Progenitor cell of endocrine pancreas (in vitro differentiated cells): ENCODE data around the gene GALNT5. TPM values are rescaled to one million over a fixed set of nuclear protein-coding genes. Genes with fewer than 3 reads are reported as not detected.
A peak's percentile ranks its signal among the peaks of the same experiment; 100 is the strongest.

Experiments used
- DNase-seq: peaks from one replicate; pipeline ENCODE4 v3.0.0; 2021; ENCODE audit warnings: low spot score; ENCODE audit not compliant: unreplicated experiment
- H3K27ac Mint-ChIP-seq: 2 replicates; pipeline ENCODE4 v1.8.0; 2021; ENCODE audit warnings: mild to moderate bottlenecking, moderate library complexity, mixed read lengths
- H3K27me3 Mint-ChIP-seq: 2 replicates; pipeline ENCODE4 v1.8.0; 2021; ENCODE audit warnings: mixed read lengths
- H3K36me3 Mint-ChIP-seq: 2 replicates; pipeline ENCODE4 v1.8.0; 2022; ENCODE audit warnings: mixed read lengths; ENCODE audit not compliant: insufficient read depth
- H3K4me1 Mint-ChIP-seq: 2 replicates; pipeline ENCODE4 v1.8.0; 2021; ENCODE audit warnings: low read depth, mixed read lengths
- H3K4me3 Mint-ChIP-seq: 2 replicates; pipeline ENCODE4 v1.8.0; 2021; ENCODE audit warnings: low read depth, mild to moderate bottlenecking, moderate library complexity, mixed read lengths
- H3K9me3 Mint-ChIP-seq: 2 replicates; pipeline ENCODE4 v1.8.0; 2021; ENCODE audit warnings: low read depth, mixed read lengths
- CTCF ChIP-seq: fragments of 200-600 bp; sonication (generic); IDR thresholded peaks from one replicate; pipeline ENCODE4 v1.5.0; 2021; ENCODE audit warnings: antibody characterized with exemption, mild to moderate bottlenecking; ENCODE audit not compliant: unreplicated experiment
- total RNA-seq: library from RNA; stranded (reverse); gene quantifications from 2 replicates; pipeline ENCODE4 v1.2.1, GENCODE V29; 2021

Gene GALNT5
- total RNA-seq, 1 donor from 2014 or later, result 0.60 TPM

- no peak for DNase-seq
- no peak for TF ChIP-seq CTCF
- H3K36me3 Mint-ChIP-seq, result no peaks in the 10 kb centered on the region
- no peaks in the 10 kb centered on the region for H3K9me3 Mint-ChIP-seq
- no peak within 1 kb of the TSS for H3K27ac Mint-ChIP-seq
- H3K4me1 Mint-ChIP-seq, result peaks cover 3% of the 10 kb centered on the region
- no peaks in the 10 kb centered on the region for H3K27me3 Mint-ChIP-seq
- H3K4me3 Mint-ChIP-seq, result no peak within 1 kb of the TSS
Observed at GRCh38 chr2:157325786-157326185, 68.3 kb downstream of the GALNT5 start, which contains the start of gene ERMN. Gene ERMN, minus strand, starts transcription at chr2:157325824. Its CDS starts 182 bp downstream, at chr2:157325642.

GRCh38 chr2:157326698-157327097 is 69.2 kb downstream of the GALNT5 start:
- no peaks in the 10 kb centered on the region for H3K9me3 Mint-ChIP-seq
- H3K36me3 Mint-ChIP-seq, result no peaks in the 10 kb centered on the region
- no peak overlapping the region for H3K4me3 Mint-ChIP-seq
- no peak overlapping the region for H3K27ac Mint-ChIP-seq
- H3K4me1 Mint-ChIP-seq, result peaks cover 3% of the 10 kb centered on the region
- no peak for DNase-seq
- H3K27me3 Mint-ChIP-seq, result no peaks in the 10 kb centered on the region
- no peak for TF ChIP-seq CTCF

DNA sequence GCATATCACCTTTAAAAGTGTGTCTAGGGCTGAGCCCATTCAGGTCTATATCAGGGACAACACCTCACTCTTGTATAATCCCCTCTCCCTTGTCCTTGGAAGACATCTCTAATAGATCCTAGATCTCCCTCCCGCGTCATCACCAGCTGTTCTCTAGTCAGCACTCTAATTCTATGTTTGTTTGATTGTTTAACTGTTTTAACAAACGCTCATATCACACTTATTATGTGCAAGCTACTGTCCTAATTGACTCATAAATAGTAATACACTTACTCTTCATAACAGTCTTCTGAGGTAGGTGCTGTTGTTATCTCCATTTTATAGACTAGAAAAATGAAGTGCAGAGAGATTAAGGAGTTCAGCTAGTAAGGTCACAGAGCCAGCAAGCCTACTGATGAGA is 69.7 kb downstream of the GALNT5 start:
- Mint-ChIP-seq H3K4me3 (no peak overlapping the region), H3K27me3 (no peaks in the 10 kb centered on the region), H3K36me3 (no peaks in the 10 kb centered on the region), H3K27ac (no peak overlapping the region), H3K9me3 (no peaks in the 10 kb centered on the region), H3K4me1 (peaks cover 3% of the 10 kb centered on the region)
- TF ChIP-seq CTCF, result no peak
- no peak for DNase-seq

DNA sequence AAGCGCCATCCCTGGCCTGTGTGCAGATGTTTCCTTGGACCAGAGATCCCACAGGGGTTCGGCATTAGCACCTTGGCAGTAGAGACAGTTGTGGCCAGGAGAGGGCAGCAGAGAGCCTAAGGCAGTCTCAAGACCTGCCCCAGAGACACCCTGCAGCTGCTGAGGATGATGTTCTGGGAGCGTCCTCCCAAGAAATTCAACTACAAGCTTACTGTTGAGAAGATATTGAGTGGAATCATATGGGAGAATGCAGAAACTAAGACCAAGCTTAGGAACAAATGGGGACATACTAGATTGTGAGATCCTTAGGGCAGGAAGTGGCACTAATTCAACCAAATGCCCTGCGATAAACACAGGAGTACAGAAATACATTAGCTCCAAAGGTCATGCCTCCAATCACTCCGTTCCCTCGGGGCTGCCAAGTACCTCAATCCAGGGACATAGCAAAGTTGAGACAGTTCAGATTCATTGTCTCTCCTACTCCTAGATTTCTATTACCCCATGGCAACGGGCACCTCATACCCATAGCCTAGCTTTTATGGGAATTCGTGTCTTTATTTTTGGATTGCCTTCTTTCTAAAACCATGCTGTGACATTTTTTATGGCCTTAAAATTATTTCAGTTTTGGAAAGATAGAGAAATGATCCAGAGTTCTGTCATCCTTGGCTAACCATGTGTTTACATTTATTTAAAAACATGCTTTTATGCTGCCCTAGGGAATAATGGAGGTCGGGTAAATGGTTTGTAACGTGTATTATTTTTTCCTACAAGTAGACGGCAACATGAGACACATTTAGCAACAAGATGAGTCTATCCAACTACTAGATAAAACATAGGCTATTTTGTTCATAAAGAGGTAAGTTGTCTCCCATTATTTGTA is 70.4 kb downstream of the GALNT5 start:
- Mint-ChIP-seq H3K27ac (no peak overlapping the region), H3K4me1 (peaks cover 3% of the 10 kb centered on the region), H3K9me3 (no peaks in the 10 kb centered on the region), H3K27me3 (no peaks in the 10 kb centered on the region), H3K36me3 (no peaks in the 10 kb centered on the region), H3K4me3 (no peak overlapping the region)
- peak; percentile 58 for DNase-seq
- peak; percentile 88 for TF ChIP-seq CTCF

DNA sequence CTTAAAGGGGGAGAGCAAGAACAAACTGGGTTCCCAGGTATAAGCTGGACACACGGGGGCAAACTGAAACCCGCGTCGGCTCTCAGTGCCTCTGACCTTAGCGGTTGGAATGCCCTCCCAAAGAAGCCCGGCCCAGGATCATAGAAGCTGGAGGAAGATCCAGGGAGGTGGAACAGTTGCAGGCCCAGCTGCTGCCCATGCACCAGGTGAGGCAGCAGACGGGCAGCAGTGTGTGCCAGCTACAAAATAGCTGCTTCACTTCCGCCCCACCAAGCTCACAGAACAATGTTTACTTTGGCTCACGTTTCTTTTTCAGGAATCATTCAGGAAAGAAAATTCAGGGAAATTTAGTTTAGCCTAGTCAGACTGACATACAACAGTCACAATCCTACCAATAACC is 72.0 kb downstream of the GALNT5 start:
- H3K27ac Mint-ChIP-seq, result no peak overlapping the region
- peaks cover 3% of the 10 kb centered on the region for H3K4me1 Mint-ChIP-seq
- no peaks in the 10 kb centered on the region for H3K9me3 Mint-ChIP-seq
- no peak for TF ChIP-seq CTCF
- H3K36me3 Mint-ChIP-seq, result no peaks in the 10 kb centered on the region
- no peaks in the 10 kb centered on the region for H3K27me3 Mint-ChIP-seq
- no peak overlapping the region for H3K4me3 Mint-ChIP-seq
- no peak for DNase-seq
